ENCODE results near the gene ERFE. TPM values are rescaled to one million over a fixed set of nuclear protein-coding genes. Genes with fewer than 3 reads are reported as not detected.

ERFE gene
- total RNA-seq, 1 experiment from 2014 or later, result 18.1 TPM

- POLR2A ChIA-PET, result no interaction called here
- no TSS peak for BruUV-seq (replicated peaks)
- Mint-ChIP-seq H3K27me3 (ENCODE audit: insufficient read depth, unreplicated experiment) (peaks cover 20% of the 10 kb centered on the region), H3K9me3 (ENCODE audit: unreplicated experiment) (peaks cover 14% of the 10 kb centered on the region), H3K4me1 (ENCODE audit: insufficient read depth, unreplicated experiment) (no peaks in the 10 kb centered on the region), H3K27ac (ENCODE audit: low read depth, unreplicated experiment) (no peak overlapping the region), H3K36me3 (ENCODE audit: insufficient read depth, unreplicated experiment) (no peaks in the 10 kb centered on the region), H3K4me3 (ENCODE audit: unreplicated experiment) (no peak overlapping the region)
- CTCF ChIA-PET, result no interaction called here
- no peak for TF ChIP-seq CTCF (IDR thresholded peaks at IDR 0.05; ENCODE audit: unreplicated experiment)
- intact Hi-C loops (cut with micrococcal nuclease), result no loop called here
- no peak for DNase-seq (ENCODE audit: unreplicated experiment)
These were observed 36.2 kb upstream of the ERFE start for GRCh38 chr2:238122287-238123217.

GRCh38 chr2:238123218-238123971 lies 35.4 kb upstream of the ERFE start:
- Mint-ChIP-seq H3K4me1 (ENCODE audit: insufficient read depth, unreplicated experiment) (no peaks in the 10 kb centered on the region), H3K36me3 (ENCODE audit: insufficient read depth, unreplicated experiment) (no peaks in the 10 kb centered on the region), H3K9me3 (ENCODE audit: unreplicated experiment) (peaks cover 5% of the 10 kb centered on the region), H3K4me3 (ENCODE audit: unreplicated experiment) (no peak overlapping the region), H3K27me3 (ENCODE audit: insufficient read depth, unreplicated experiment) (peaks cover 12% of the 10 kb centered on the region), H3K27ac (ENCODE audit: low read depth, unreplicated experiment) (no peak overlapping the region)
- POLR2A ChIA-PET, result no interaction called here
- TF ChIP-seq CTCF (IDR thresholded peaks at IDR 0.05; ENCODE audit: unreplicated experiment), result no peak
- intact Hi-C loops (cut with micrococcal nuclease), result no loop called here
- CTCF ChIA-PET, result no interaction called here
- no TSS peak for BruUV-seq (replicated peaks)
- DNase-seq (ENCODE audit: unreplicated experiment), result no peak

- Mint-ChIP-seq H3K9me3 (ENCODE audit: unreplicated experiment) (no peaks in the 10 kb centered on the region), H3K27ac (ENCODE audit: low read depth, unreplicated experiment) (no peak overlapping the region), H3K4me3 (ENCODE audit: unreplicated experiment) (no peak overlapping the region), H3K27me3 (ENCODE audit: insufficient read depth, unreplicated experiment) (peaks cover 6% of the 10 kb centered on the region), H3K4me1 (ENCODE audit: insufficient read depth, unreplicated experiment) (no peaks in the 10 kb centered on the region), H3K36me3 (ENCODE audit: insufficient read depth, unreplicated experiment) (no peaks in the 10 kb centered on the region)
- DNase-seq (ENCODE audit: unreplicated experiment), result no peak
- CTCF ChIA-PET, result interaction anchor here (0.7 kb wide), 1 partner anchor 37 kb away, joined by 3 read pairs; no protein-coding TSS in a partner anchor
- no TSS peak for BruUV-seq (replicated peaks)
- POLR2A ChIA-PET, result no interaction called here
- TF ChIP-seq CTCF (IDR thresholded peaks at IDR 0.05; ENCODE audit: unreplicated experiment), result no peak
- intact Hi-C loops (cut with micrococcal nuclease), result no loop called here
These were observed 34.7 kb upstream of the ERFE start for GRCh38 chr2:238123991-238124470.

GRCh38 chr2:238124488-238125126 lies 34.2 kb upstream of the ERFE start:
- intact Hi-C loops (cut with micrococcal nuclease), result no loop called here
- no peak overlapping the region for H3K27ac Mint-ChIP-seq (ENCODE audit: low read depth, unreplicated experiment)

More at GRCh38 chr2:238124488-238125126, 34.2 kb upstream of the ERFE start:
- Mint-ChIP-seq H3K36me3 (ENCODE audit: insufficient read depth, unreplicated experiment) (no peaks in the 10 kb centered on the region), H3K4me1 (ENCODE audit: insufficient read depth, unreplicated experiment) (no peaks in the 10 kb centered on the region), H3K27me3 (ENCODE audit: insufficient read depth, unreplicated experiment) (no peaks in the 10 kb centered on the region), H3K4me3 (ENCODE audit: unreplicated experiment) (no peak overlapping the region), H3K9me3 (ENCODE audit: unreplicated experiment) (no peaks in the 10 kb centered on the region)
- DNase-seq (ENCODE audit: unreplicated experiment), result no peak
- CTCF ChIA-PET, result interaction anchor here (0.7 kb wide), 1 partner anchor 37 kb away, joined by 3 read pairs; no protein-coding TSS in a partner anchor
- POLR2A ChIA-PET, result no interaction called here
- TF ChIP-seq CTCF (IDR thresholded peaks at IDR 0.05; ENCODE audit: unreplicated experiment), result no peak
- BruUV-seq (replicated peaks), result no TSS peak
